Superior temporal gyrus (tissue), 1 donor: ENCODE data around the gene SOS1.
A peak's percentile ranks its signal among the peaks of the same experiment; 100 is the strongest.

ENCODE experiments used
- DNase-seq: peaks from one replicate; pipeline ENCODE4 v3.0.0-alpha.2; 2016; ENCODE audit errors: extremely low spot score

Gene SOS1

GRCh38 chr2:39027421-39027820 is 93.4 kb downstream of the SOS1 start:
- no peak for DNase-seq

GRCh38 chr2:39024833-39025232 is 96.0 kb downstream of the SOS1 start:
- DNase-seq: peak; percentile 4

- peak; percentile 9 for DNase-seq
These were observed 97.2 kb downstream of the SOS1 start for GRCh38 chr2:39023649-39024048.

GRCh38 chr2:39022642-39023235 is 98.1 kb downstream of the SOS1 start:
- DNase-seq: peak; percentile 17

GRCh38 chr2:39020383-39020782 is 100.5 kb downstream of the SOS1 start:
- DNase-seq: no peak

GRCh38 chr2:39018638-39019037 is 102.2 kb downstream of the SOS1 start:
- DNase-seq: no peak

GRCh38 chr2:39017334-39017733 is 103.5 kb downstream of the SOS1 start:
- no peak for DNase-seq

- DNase-seq: no peak
These were observed 105.4 kb downstream of the SOS1 start for GRCh38 chr2:39015424-39015823.

- DNase-seq: no peak
These were observed 107.0 kb downstream of the SOS1 start for GRCh38 chr2:39013871-39014270.

GRCh38 chr2:39008665-39009064 is 112.2 kb downstream of the SOS1 start:
- DNase-seq: no peak

- no peak for DNase-seq
These were observed 112.9 kb downstream of the SOS1 start for GRCh38 chr2:39007875-39008504.

- no peak for DNase-seq
These were observed 120.3 kb downstream of the SOS1 start for GRCh38 chr2:39000552-39000951.

- DNase-seq: no peak
These were observed 123.1 kb downstream of the SOS1 start for GRCh38 chr2:38997781-38998180.

GRCh38 chr2:38991899-38992298 is 129.0 kb downstream of the SOS1 start:
- DNase-seq: no peak

GRCh38 chr2:38988716-38989115 is 132.1 kb downstream of the SOS1 start:
- DNase-seq: no peak

- no peak for DNase-seq
These were observed 138.4 kb downstream of the SOS1 start for GRCh38 chr2:38982498-38982897.

GRCh38 chr2:38981670-38982357 is 139.0 kb downstream of the SOS1 start:
- DNase-seq: no peak

GRCh38 chr2:38981003-38981669 is 139.7 kb downstream of the SOS1 start:
- no peak for DNase-seq

- no peak for DNase-seq
These were observed 141.9 kb downstream of the SOS1 start for GRCh38 chr2:38978908-38979307.

- peak; percentile 46 for DNase-seq
These were observed 142.5 kb downstream of the SOS1 start for GRCh38 chr2:38978296-38978903.

GRCh38 chr2:38977047-38977446 is 143.8 kb downstream of the SOS1 start:
- DNase-seq: no peak

- no peak for DNase-seq
These were observed 145.8 kb downstream of the SOS1 start for GRCh38 chr2:38975042-38975441.
